ENCODE results near the gene SNX3.
A peak's percentile ranks its signal among the peaks of the same experiment; 100 is the strongest.
"Not testable (repeated sequence)": the region's sequence is repeated elsewhere in the genome, so short reads cannot be mapped to it uniquely, and the experiment has no call there.

The SNX3 gene

GRCh38 chr6:108247965-108248536 is 12.8 kb downstream of the SNX3 start (continued):
- TF ChIP-seq ZNF513 (tag by site-specific recombination; IDR thresholded peaks at IDR 0.05) = no peak
- no peak for TF ChIP-seq ZNF621 (tag by site-specific recombination; IDR thresholded peaks at IDR 0.05)

GRCh38 chr6:108245095-108245494 is 15.7 kb downstream of the SNX3 start:
- H3K9me3 ChIP-seq (ENCODE audit: control insufficient read depth, insufficient read depth, low read depth, low read length); H3K4me3 ChIP-seq (ENCODE audit: low read depth, low read length); H3K4me1 ChIP-seq (ENCODE audit: control insufficient read depth, insufficient read depth, low read length); POLR2A ChIA-PET; H3K27ac ChIP-seq (ENCODE audit: extremely low read depth, low read depth, low read length): not testable (repeated sequence)
- peaks cover 8 to 20% of the 10 kb centered on the region in 2 experiments; a peak in 2 of 3 replicates for H3K36me3 ChIP-seq (ENCODE audit: control insufficient read depth in 2 of 2, insufficient read depth in 1 of 2, low read length in 2 of 2)
- CTCF ChIA-PET = interaction anchor here (0.8 kb wide), 1 partner anchor 11 kb away, joined by 3 read pairs; no protein-coding TSS in a partner anchor
- TF ChIP-seq ZNF202 (tag by site-specific recombination; IDR thresholded peaks at IDR 0.05; ENCODE audit: borderline replicate concordance) (peak; percentile 28; the same call in 1 of the 2 replicates), ZNF280D (tag by site-specific recombination; IDR thresholded peaks at IDR 0.05) (0 out of 2 replicates have a peak, but pooled peaks have one; percentile 20), ZNF146 (tag by site-specific recombination; IDR thresholded peaks at IDR 0.05) (peak; percentile 96)

GRCh38 chr6:108243836-108244235 is 17.0 kb downstream of the SNX3 start:
- Histone ChIP-seq H3K4me1 (ENCODE audit: control insufficient read depth, insufficient read depth, low read length) (no peaks in the 10 kb centered on the region), H3K9me3 (ENCODE audit: control insufficient read depth, insufficient read depth, low read depth, low read length) (no peaks in the 10 kb centered on the region), H3K36me3 (ENCODE audit: control insufficient read depth in 2 of 2, insufficient read depth in 1 of 2, low read length in 2 of 2) (peaks cover 4 to 20% of the 10 kb centered on the region in 2 experiments; a peak in 2 of 3 replicates), H3K4me3 (ENCODE audit: low read depth, low read length) (no peak overlapping the region), H3K27ac (ENCODE audit: extremely low read depth, low read depth, low read length) (no peak overlapping the region)
- no peak for TF ChIP-seq ZNF140 (tag by site-specific recombination; IDR thresholded peaks at IDR 0.05)
- TF ChIP-seq PRDM6 (tag by site-specific recombination; IDR thresholded peaks at IDR 0.05) = no peak
- TF ChIP-seq ZNF529 (tag by site-specific recombination; IDR thresholded peaks at IDR 0.05; ENCODE audit: insufficient replicate concordance) = no peak
- CTCF ChIA-PET = interaction anchor here (0.7 kb wide), 1 partner anchor 12 kb away, joined by 3 read pairs; no protein-coding TSS in a partner anchor
- POLR2A ChIA-PET = no interaction called here

GRCh38 chr6:108242721-108243120 is 18.1 kb downstream of the SNX3 start:
- POLR2A ChIA-PET = no interaction called here
- H3K36me3 ChIP-seq (ENCODE audit: control insufficient read depth in 2 of 2, insufficient read depth in 1 of 2, low read length in 2 of 2) = peaks cover 4 to 22% of the 10 kb centered on the region in 2 experiments; a peak in 2 of 3 replicates
- TF ChIP-seq ZNF561 (tag by site-specific recombination; IDR thresholded peaks at IDR 0.05; ENCODE audit: borderline replicate concordance) = no peak
- TF ChIP-seq TCF7L2 (IDR thresholded peaks at IDR 0.05; ENCODE audit: borderline replicate concordance, low read depth, low read length) = no peak
- TF ChIP-seq ZBTB48 (tag by site-specific recombination; IDR thresholded peaks at IDR 0.05) = no peak
- TF ChIP-seq ZNF394 (tag by site-specific recombination; IDR thresholded peaks at IDR 0.05; ENCODE audit: borderline replicate concordance) = no peak
- TF ChIP-seq KLF1 (tag by site-specific recombination; IDR thresholded peaks at IDR 0.05) = no peak
- TF ChIP-seq ZNF391 (tag by site-specific recombination; IDR thresholded peaks at IDR 0.05; ENCODE audit: borderline replicate concordance, low read depth) = no peak
- no peak for TF ChIP-seq ZNF10 (tag by site-specific recombination; IDR thresholded peaks at IDR 0.05)
- no peak for TF ChIP-seq ZNF302 (tag by site-specific recombination; IDR thresholded peaks at IDR 0.05; ENCODE audit: low read depth)
- no peak for TF ChIP-seq ZBTB21 (tag by site-specific recombination; IDR thresholded peaks at IDR 0.05)
- no peak for TF ChIP-seq ZNF837 (tag by site-specific recombination; IDR thresholded peaks at IDR 0.05)
- TF ChIP-seq ZBTB11 (tag by site-specific recombination; conservative IDR thresholded peaks at IDR 0.05; ENCODE audit: low read depth) = no peak

More at GRCh38 chr6:108242721-108243120, 18.1 kb downstream of the SNX3 start:
- no peaks in the 10 kb centered on the region for H3K4me1 ChIP-seq (ENCODE audit: control insufficient read depth, insufficient read depth, low read length)
- no peak overlapping the region for H3K4me3 ChIP-seq (ENCODE audit: low read depth, low read length)
- CTCF ChIA-PET = interaction anchor here (1.7 kb wide), 1 partner anchor 128 kb away, joined by 4 read pairs; no protein-coding TSS in a partner anchor
- H3K27ac ChIP-seq (ENCODE audit: extremely low read depth, low read depth, low read length) = no peak overlapping the region
- H3K9me3 ChIP-seq (ENCODE audit: control insufficient read depth, insufficient read depth, low read depth, low read length) = no peaks in the 10 kb centered on the region

All from HEK293 (cell line).